PC-3 (cell line): ENCODE data around the gene PCTP. TPM values are rescaled to one million over a fixed set of nuclear protein-coding genes. Genes with fewer than 3 reads are reported as not detected.

Experiments used
- ATAC-seq: fragments of 200-7000 bp; cut with Tn5 transposase; 2 replicates; pipeline ENCODE4 v1.9.1; 2020; ENCODE audit warnings: mild to moderate bottlenecking, moderate library complexity
- BruUV-seq: library from RNA; stranded (reverse); fragments of 400-500 nt; replicated peaks from 2 replicates; lab custom pipeline; 2021; lab: Mats Ljungman, UMichigan
- CTCF ChIA-PET: fragments of 300-600 bp; sonication (Branson Sonifier 250); formaldehyde crosslinking; loops from one replicate; lab custom pipeline; 2022; ENCODE audit warnings: antibody characterized with exemption; lab: Charles Lee
- POLR2A ChIA-PET: fragments of 300-600 bp; sonication (Branson Sonifier 250); formaldehyde crosslinking; loops from one replicate; lab custom pipeline; 2022; ENCODE audit warnings: antibody characterized with exemption; ENCODE audit not compliant: unreplicated experiment; lab: Charles Lee
- DNase-seq: peaks from one replicate; pipeline ENCODE4 v3.0.0-alpha.2; 2015
- H2AFZ ChIP-seq: fragments of 300-600 bp; sonication (generic); 2 replicates; pipeline ENCODE4 v1.6.0; 2016; ENCODE audit warnings: antibody characterized with exemption, low read length
- H3F3A ChIP-seq: fragments of 300-600 bp; sonication (generic); one replicate; pipeline ENCODE4 v1.6.0; 2017; ENCODE audit warnings: antibody characterized with exemption, low read length, control low read depth, mild to moderate bottlenecking; ENCODE audit not compliant: unreplicated experiment
- H3K27ac ChIP-seq: fragments of 300-600 bp; sonication (generic); 2 replicates; pipeline ENCODE4 v1.5.1; 2016; ENCODE audit warnings: mild to moderate bottlenecking, low read length
- H3K27me3 ChIP-seq: fragments of 300-600 bp; sonication (generic); 2 replicates; pipeline ENCODE4 v1.6.1; 2016; ENCODE audit warnings: low read length, mixed read lengths
- H3K36me3 ChIP-seq: fragments of 300-600 bp; sonication (generic); 2 replicates; pipeline ENCODE4 v1.6.1; 2016; ENCODE audit warnings: low read depth, mixed run types, low read length, mixed read lengths
- H3K4me1 ChIP-seq: fragments of 300-600 bp; sonication (generic); 2 replicates; pipeline ENCODE4 v1.5.1; 2016; ENCODE audit warnings: low read length; ENCODE audit not compliant: insufficient read depth
- H3K4me2 ChIP-seq: fragments of 300-600 bp; sonication (generic); 2 replicates; pipeline ENCODE4 v1.6.0; 2016; ENCODE audit warnings: low read length
- H3K4me3 ChIP-seq: fragments of 300-600 bp; sonication (generic); 2 replicates; pipeline ENCODE4 v1.5.1; 2016; ENCODE audit warnings: mild to moderate bottlenecking, low read length, mixed read lengths
- H3K79me2 ChIP-seq: fragments of 300-600 bp; sonication (generic); 2 replicates; pipeline ENCODE4 v1.6.1; 2017; ENCODE audit warnings: low read length, mixed read lengths
- H3K9ac ChIP-seq: fragments of 300-600 bp; sonication (generic); 2 replicates; pipeline ENCODE4 v1.6.0; 2016; ENCODE audit warnings: mild to moderate bottlenecking, low read length
- H3K9me2 ChIP-seq: fragments of 300-600 bp; sonication (generic); replicated peaks from 2 replicates; pipeline ENCODE4 v1.6.1; 2016; ENCODE audit warnings: mixed run types, low read length, mixed read lengths
- H3K9me3 ChIP-seq: fragments of 300-600 bp; sonication (generic); 2 replicates; pipeline ENCODE4 v1.6.1; 2016; ENCODE audit warnings: low read length, mixed read lengths
- H4K20me1 ChIP-seq: fragments of 300-600 bp; sonication (generic); 2 replicates; pipeline ENCODE4 v1.6.1; 2016; ENCODE audit warnings: low read length, mixed read lengths
- EZH2 ChIP-seq: fragments of 300-600 bp; sonication (generic); IDR thresholded peaks from one replicate; pipeline ENCODE4 v1.6.1; 2017; ENCODE audit warnings: antibody characterized with exemption, mild to moderate bottlenecking, low read length; ENCODE audit not compliant: unreplicated experiment
- EZH2phosphoT487 ChIP-seq: fragments of 300-600 bp; sonication (generic); IDR thresholded peaks from 2 replicates; pipeline ENCODE4 v1.6.1; 2018; ENCODE audit warnings: mild to moderate bottlenecking, antibody characterized with exemption, low read length, borderline replicate concordance
- intact Hi-C: fragments of 100-400 bp; cut with micrococcal nuclease; formaldehyde crosslinking; loops from 2 replicates; pipeline ENCODE4 v1.9.0; 2023
- total RNA-seq: library from RNA; depleted of rRNA; stranded (reverse); fragments of >200 nt; gene quantifications from 2 replicates; pipeline ENCODE4 v1.2.3, GENCODE V29; 2014
- TF ChIP-seq, protein P1 (sequence below): fragments of 300-600 bp; sonication (generic); conservative IDR thresholded peaks from 2 replicates; pipeline ENCODE4 v1.5.1; 2017; ENCODE audit warnings: antibody characterized with exemption, low read depth, mild to moderate bottlenecking, low read length

The PCTP gene
- total RNA-seq, 1 experiment from 2014 or later: 17.6 TPM

DNA sequence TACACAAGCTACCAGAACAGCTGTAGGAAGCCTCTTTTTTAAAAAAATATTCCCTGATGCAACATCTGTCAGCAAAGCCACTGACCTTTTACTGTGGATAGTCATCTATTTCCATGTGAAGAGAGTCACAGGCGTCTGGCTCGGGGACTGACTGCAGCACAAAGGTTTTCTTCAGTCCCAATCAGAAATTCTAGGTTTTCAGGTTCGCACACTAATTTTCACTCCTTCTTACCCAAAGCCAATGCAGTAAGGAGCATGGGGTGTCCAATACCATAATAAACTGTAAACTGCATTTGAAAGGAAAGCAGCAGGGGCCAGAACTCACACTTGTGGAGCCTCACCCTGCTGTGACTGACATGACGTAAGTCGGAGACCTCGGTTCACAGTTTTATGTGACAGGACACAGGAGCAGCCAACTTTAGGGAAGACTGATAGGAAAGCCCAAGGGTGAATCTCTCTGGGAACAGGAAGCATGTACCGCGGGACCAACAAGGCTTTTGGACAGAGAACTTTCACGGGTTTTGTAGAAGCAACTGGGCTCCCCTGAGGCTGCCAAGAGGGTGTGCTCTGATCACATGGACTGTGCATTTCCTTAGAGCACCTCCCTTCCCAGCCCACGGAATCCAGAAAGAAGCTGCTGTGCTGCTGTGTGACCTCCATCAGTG lies 19.1 kb upstream of the PCTP start:
- Histone ChIP-seq H3K4me2 (no peak overlapping the region), H3K4me1 (peaks cover 20% of the 10 kb centered on the region), H3K27ac (no peak overlapping the region), H3K27me3 (no peaks in the 10 kb centered on the region), H3K36me3 (no peaks in the 10 kb centered on the region), H4K20me1 (no peaks in the 10 kb centered on the region), H3K79me2 (no peaks in the 10 kb centered on the region), H3F3A (no peaks in the 10 kb centered on the region), H3K9me2 (no peaks in the 10 kb centered on the region), H3K4me3 (no peak overlapping the region), H3K9ac (no peak overlapping the region), H2AFZ (no peak overlapping the region), H3K9me3 (no peaks in the 10 kb centered on the region)
- POLR2A ChIA-PET: no interaction called here
- no TSS peak for BruUV-seq
- TF ChIP-seq EZH2 (no peak), EZH2phosphoT487 (no peak)
- TF ChIP-seq, protein P1, sequence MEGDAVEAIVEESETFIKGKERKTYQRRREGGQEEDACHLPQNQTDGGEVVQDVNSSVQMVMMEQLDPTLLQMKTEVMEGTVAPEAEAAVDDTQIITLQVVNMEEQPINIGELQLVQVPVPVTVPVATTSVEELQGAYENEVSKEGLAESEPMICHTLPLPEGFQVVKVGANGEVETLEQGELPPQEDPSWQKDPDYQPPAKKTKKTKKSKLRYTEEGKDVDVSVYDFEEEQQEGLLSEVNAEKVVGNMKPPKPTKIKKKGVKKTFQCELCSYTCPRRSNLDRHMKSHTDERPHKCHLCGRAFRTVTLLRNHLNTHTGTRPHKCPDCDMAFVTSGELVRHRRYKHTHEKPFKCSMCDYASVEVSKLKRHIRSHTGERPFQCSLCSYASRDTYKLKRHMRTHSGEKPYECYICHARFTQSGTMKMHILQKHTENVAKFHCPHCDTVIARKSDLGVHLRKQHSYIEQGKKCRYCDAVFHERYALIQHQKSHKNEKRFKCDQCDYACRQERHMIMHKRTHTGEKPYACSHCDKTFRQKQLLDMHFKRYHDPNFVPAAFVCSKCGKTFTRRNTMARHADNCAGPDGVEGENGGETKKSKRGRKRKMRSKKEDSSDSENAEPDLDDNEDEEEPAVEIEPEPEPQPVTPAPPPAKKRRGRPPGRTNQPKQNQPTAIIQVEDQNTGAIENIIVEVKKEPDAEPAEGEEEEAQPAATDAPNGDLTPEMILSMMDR: no peak
- ATAC-seq (no peak), DNase-seq (no peak)
- CTCF ChIA-PET: no interaction called here
- intact Hi-C loops: loop anchor here (10.0 kb wide), 1 partner anchor 93 kb away; no protein-coding TSS in a partner anchor

DNA sequence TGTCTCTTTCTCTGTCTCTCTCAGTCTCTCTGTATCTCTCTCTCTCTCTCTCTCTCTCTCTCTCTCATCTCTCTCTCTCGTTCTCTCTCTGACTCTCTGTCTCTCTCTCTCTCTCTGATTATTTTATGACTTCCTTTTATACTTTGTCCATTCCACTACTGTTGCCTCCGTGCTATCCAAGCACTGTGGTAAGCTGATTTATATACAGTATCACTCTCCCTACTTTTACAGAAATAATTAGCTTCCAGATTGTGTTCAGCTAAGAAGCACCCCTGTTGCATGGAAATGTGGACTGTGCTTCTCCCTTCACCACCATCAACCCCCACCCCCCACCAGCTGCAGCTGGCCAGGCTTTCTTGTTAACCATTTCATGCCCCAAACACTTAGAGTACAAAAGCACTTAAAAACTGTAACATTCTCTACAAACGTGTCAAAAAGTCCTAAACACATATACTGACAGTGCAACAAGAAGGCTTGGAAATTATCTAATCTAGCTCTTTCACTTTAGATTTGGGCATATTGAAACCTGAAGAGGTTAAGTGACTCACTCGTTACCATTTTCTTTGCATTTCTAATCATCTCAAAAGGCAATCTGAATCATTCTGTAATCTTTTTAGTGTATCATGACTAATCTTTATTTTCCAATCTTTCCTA lies 16.6 kb upstream of the PCTP start:
- Histone ChIP-seq H3K27me3 (no peaks in the 10 kb centered on the region), H2AFZ (no peak overlapping the region), H3K4me1 (peaks cover 19% of the 10 kb centered on the region), H3K27ac (no peak overlapping the region), H3K4me2 (peak overlapping the region; percentile 25), H3K4me3 (no peak overlapping the region), H3K79me2 (no peaks in the 10 kb centered on the region), H3K36me3 (no peaks in the 10 kb centered on the region), H3K9me3 (no peaks in the 10 kb centered on the region), H3K9ac (no peak overlapping the region), H3F3A (no peaks in the 10 kb centered on the region), H4K20me1 (no peaks in the 10 kb centered on the region), H3K9me2 (no peaks in the 10 kb centered on the region)
- POLR2A ChIA-PET: no interaction called here
- ATAC-seq (no peak), DNase-seq (peak; percentile 45)
- TF ChIP-seq, protein P1: no peak
- TF ChIP-seq EZH2 (no peak), EZH2phosphoT487 (no peak)
- intact Hi-C loops: loop anchor here (10.0 kb wide), 1 partner anchor 91 kb away; no protein-coding TSS in a partner anchor
- BruUV-seq: no TSS peak
- CTCF ChIA-PET: interaction anchor here (0.6 to 1.3 kb wide), 3 partner anchors 15 to 158 kb away, joined by 4 to 8 read pairs (median 5); partner anchors contain the start of gene PCTP
